Measurements from ENCODE around the gene ADGRB2. TPM values are rescaled to one million over a fixed set of nuclear protein-coding genes. Genes with fewer than 3 reads are reported as not detected.

ADGRB2 gene
- total RNA-seq, 2 experiments from 2014 or later: 0.54 to 0.56 TPM

DNA sequence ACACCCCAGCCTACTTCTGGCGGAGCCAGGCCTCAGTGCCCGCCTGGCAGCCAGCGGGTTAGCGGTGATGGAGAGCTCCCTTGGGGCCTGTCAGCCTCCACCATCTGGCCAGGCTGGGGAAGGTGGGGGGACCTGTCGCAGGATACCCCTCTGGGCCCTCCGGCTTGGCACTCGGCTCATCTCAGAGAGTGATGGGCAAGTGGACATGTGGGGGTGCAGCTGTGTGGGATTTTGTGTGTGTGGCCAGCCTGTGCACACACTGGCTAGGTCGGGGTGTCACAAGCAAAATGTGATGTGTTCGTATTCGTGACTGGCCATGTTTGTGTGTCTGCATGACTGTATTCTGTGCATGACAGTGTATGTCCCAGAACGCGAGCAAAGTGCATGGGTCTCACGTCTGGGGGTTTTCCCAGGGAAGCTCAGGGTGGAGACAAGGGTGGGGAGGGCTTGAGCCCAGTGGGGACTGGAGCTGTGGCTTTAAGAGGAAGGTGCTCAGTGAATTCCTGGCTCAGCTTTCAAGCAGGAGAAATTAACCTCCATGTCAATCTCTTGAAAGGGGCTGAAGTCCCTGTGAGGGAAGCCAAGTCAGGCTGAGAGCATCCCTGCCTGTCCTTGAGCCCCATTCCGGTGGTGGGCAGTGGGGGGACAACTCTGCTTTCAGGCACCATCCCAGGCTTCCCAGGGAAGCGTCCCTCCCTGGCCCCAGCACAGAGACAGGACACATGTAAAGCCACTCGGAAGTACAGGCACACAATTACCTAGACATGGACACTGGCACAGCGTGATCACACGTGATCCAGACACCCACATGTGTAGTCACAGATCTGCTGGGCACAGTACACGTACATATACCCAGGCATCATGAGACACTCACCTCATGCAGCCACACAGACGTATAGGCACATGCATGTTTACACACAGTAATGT is 21.1 kb upstream of the ADGRB2 start:
- Mint-ChIP-seq H3K4me1 (ENCODE audit: low read depth) (peaks cover 5% of the 10 kb centered on the region), H3K9me3 (no peaks in the 10 kb centered on the region), H3K27ac (no peak overlapping the region), H3K4me3 (no peak overlapping the region), H3K27me3 (no peaks in the 10 kb centered on the region), H3K36me3 (ENCODE audit: low read depth) (no peaks in the 10 kb centered on the region)
- ChIA-PET CTCF (no interaction called here), POLR2A (no interaction called here)
- ATAC-seq (no peak), DNase-seq (no peak)
- TF ChIP-seq, protein P1, sequence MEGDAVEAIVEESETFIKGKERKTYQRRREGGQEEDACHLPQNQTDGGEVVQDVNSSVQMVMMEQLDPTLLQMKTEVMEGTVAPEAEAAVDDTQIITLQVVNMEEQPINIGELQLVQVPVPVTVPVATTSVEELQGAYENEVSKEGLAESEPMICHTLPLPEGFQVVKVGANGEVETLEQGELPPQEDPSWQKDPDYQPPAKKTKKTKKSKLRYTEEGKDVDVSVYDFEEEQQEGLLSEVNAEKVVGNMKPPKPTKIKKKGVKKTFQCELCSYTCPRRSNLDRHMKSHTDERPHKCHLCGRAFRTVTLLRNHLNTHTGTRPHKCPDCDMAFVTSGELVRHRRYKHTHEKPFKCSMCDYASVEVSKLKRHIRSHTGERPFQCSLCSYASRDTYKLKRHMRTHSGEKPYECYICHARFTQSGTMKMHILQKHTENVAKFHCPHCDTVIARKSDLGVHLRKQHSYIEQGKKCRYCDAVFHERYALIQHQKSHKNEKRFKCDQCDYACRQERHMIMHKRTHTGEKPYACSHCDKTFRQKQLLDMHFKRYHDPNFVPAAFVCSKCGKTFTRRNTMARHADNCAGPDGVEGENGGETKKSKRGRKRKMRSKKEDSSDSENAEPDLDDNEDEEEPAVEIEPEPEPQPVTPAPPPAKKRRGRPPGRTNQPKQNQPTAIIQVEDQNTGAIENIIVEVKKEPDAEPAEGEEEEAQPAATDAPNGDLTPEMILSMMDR (IDR thresholded peaks at IDR 0.05): no peak
- intact Hi-C loops (cut with micrococcal nuclease): loop anchor here (5.0 to 10.0 kb wide), 2 partner anchors 60 to 223 kb away; no protein-coding TSS in a partner anchor

DNA sequence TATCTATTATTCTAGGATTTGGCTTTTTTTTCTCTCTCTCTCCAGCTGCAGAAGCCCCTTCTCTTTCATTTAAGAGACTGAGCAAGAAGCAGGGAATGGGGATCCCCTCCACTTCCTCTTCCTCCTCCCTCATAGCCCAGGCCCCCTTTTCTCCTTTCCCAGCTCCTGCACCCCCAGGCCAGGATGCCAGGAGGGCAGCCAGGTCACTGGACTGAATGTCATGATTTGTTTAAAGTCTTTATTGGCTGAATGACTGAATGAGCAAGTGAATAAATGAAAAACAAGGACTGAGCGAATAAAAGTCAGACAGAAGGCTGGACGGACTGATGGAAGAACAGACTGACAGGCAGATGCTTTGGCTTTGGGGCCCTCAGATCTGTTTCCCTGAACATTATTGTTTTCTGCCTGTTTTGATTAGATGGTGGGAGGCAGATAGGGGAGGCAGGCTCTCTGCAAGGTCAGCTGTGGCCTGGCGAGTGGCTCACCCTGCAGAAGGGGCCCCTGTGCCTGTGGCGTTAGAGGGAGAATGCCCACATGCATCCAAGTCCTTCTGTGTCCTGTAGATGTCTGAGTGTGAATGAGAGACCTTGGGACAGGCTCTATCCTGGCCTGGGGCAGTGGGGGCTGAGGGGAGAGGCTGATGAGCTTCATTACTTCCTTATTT is 20.3 kb upstream of the ADGRB2 start:
- Mint-ChIP-seq H3K9me3 (no peaks in the 10 kb centered on the region), H3K4me3 (no peak overlapping the region), H3K4me1 (ENCODE audit: low read depth) (peaks cover 5% of the 10 kb centered on the region), H3K36me3 (ENCODE audit: low read depth) (no peaks in the 10 kb centered on the region), H3K27ac (no peak overlapping the region), H3K27me3 (no peaks in the 10 kb centered on the region)
- TF ChIP-seq, protein P1 (IDR thresholded peaks at IDR 0.05): no peak
- DNase-seq: no peak
- intact Hi-C loops (cut with micrococcal nuclease): loop anchor here (5.0 to 10.0 kb wide), 2 partner anchors 60 to 222 kb away; no protein-coding TSS in a partner anchor
- ChIA-PET POLR2A (interaction anchor here (0.8 kb wide), 1 partner anchor 14 kb away, joined by 3 read pairs; no protein-coding TSS in a partner anchor), CTCF (interaction anchor here (1.3 kb wide), 1 partner anchor 39 kb away, joined by 3 read pairs; no protein-coding TSS in a partner anchor)
- ATAC-seq: no peak

DNA sequence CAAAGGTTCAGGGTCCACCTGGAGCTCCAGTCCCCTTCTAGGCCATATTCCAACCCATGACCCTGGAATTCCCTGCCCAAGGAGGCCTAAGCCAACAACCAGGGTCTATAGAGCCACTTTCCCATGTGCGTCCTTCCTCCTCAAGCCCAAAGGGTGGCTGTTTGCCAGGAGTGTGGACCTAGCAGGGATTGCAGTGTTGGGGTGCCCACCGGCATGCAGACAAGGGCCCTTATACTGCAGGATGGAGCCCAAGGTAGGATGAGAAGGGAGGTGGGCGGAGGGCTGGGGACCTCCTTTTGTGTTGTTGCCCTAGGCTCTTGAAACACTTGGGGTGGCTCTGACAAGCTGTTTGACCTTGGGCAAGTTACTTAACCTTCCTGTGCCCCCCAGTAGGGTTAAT is 19.7 kb upstream of the ADGRB2 start:
- TF ChIP-seq, protein P1 (IDR thresholded peaks at IDR 0.05): no peak
- DNase-seq (no peak), ATAC-seq (no peak)
- no peak overlapping the region for H3K27ac Mint-ChIP-seq
- ChIA-PET CTCF (interaction anchor here (1.3 kb wide), 1 partner anchor 38 kb away, joined by 3 read pairs; no protein-coding TSS in a partner anchor), POLR2A (interaction anchor here (0.8 kb wide), 1 partner anchor 14 kb away, joined by 3 read pairs; no protein-coding TSS in a partner anchor)
- intact Hi-C loops (cut with micrococcal nuclease): loop anchor here (10.0 kb wide), 1 partner anchor 59 kb away; no protein-coding TSS in a partner anchor
- H3K9me3 Mint-ChIP-seq: no peaks in the 10 kb centered on the region
- H3K27me3 Mint-ChIP-seq: no peaks in the 10 kb centered on the region
- H3K4me1 Mint-ChIP-seq (ENCODE audit: low read depth): peaks cover 5% of the 10 kb centered on the region
- no peaks in the 10 kb centered on the region for H3K36me3 Mint-ChIP-seq (ENCODE audit: low read depth)
- H3K4me3 Mint-ChIP-seq: no peak overlapping the region

DNA sequence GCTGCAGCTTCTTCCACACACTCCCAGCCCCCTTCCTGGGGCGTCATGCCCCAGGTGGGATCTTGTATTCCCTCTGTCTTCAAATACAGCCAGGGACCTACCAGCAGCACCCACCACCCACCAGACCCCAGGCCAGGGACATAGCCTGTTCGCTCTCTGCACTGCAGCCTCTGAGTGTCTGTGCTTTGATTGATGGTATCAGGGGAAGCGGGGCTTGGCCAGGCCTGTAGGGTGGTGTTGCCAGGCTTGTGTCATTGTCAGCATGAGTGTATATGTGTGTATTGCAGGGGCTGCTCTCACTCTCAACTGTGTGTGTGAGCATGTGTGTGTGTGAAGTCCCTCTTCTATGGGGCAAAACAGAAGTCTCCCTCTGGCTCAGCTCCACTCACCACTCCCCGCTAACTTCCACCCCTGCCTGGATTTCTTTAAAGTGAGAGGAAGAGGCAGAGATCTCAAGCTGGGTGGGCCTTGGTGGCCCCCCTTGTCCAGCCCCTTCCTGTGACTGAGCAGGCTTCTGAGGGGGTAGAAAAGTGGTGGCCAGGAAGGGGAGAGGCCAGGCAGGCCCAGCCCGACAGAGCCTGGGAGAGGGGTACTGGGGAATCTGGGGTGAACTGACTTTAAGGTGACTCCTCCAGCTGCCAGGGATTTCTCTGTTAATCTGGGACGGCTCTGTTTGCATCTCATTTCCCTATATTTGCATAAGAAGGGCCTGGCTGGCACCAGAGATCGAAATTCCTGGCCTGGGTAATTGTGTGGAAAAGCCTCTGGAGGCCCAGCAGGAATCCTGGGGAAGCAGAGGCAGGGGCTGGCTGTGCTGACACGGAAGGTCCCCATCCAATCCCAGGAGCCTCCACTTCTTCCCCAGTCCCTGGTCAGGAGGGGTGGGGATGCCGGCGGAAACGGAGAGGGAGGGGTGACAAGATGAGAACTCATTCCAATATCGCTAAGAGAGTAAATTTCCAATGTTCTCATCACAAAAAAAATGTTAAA is 18.6 kb upstream of the ADGRB2 start:
- no peaks in the 10 kb centered on the region for H3K36me3 Mint-ChIP-seq (ENCODE audit: low read depth)
- ATAC-seq (no peak), DNase-seq (no peak)
- no peaks in the 10 kb centered on the region for H3K4me1 Mint-ChIP-seq (ENCODE audit: low read depth)
- H3K27me3 Mint-ChIP-seq: no peaks in the 10 kb centered on the region
- no peaks in the 10 kb centered on the region for H3K9me3 Mint-ChIP-seq
- ChIA-PET POLR2A (no interaction called here), CTCF (no interaction called here)
- intact Hi-C loops (cut with micrococcal nuclease): loop anchor here (10.0 kb wide), 1 partner anchor 58 kb away; no protein-coding TSS in a partner anchor
- H3K27ac Mint-ChIP-seq: no peak overlapping the region
- TF ChIP-seq, protein P1 (IDR thresholded peaks at IDR 0.05): no peak
- no peak overlapping the region for H3K4me3 Mint-ChIP-seq
